ENCODE data around the gene CCDC174. TPM values are rescaled to one million over a fixed set of nuclear protein-coding genes. Genes with fewer than 3 reads are reported as not detected.

The CCDC174 gene
- total RNA-seq, 1 experiment from 2014 or later, result 8.4 TPM

DNA sequence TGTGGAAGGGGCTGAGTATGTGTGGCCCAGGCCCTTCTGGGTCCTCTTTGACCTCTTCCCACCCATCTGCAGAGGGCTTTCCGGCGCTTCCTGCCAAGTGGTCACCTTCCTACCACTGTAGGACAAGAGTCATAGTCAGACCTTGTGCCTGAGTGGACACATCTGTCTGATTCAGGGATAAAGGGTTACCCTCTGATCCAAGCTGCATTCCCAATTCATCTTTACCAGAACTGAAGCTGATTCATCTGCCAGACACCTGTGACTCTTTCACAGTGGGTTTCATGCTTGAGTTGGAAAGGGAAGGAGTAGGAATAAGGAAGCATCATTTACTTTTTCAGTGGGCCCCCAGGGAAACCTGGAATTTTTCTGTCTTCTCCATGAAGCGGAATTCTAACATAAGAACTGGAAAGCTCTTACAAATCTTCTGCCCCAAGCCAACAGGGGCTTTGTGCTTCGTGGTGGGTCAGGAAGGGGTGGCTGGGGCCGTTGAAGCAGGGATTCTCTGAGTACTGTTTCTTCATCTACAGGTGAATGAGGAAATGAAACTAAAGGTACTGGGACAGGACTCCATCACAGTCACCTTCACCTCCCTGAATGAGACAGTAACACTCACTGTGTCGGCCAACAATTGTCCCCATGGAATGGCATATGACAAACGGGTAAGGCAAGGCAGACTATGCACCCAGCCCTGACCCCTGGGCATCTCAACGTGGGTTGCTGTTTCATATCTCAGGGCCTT is 69.7 kb downstream of the CCDC174 start:
- no peaks in the 10 kb centered on the region; the same call in 1 of the 2 replicates for H3K27me3 ChIP-seq (ENCODE audit: control insufficient read depth, insufficient read depth, low read length)
- no peak for DNase-seq

More for the DNA sequence above, 69.7 kb downstream of the CCDC174 start:
- Histone ChIP-seq H3K36me3 (replicated peaks; ENCODE audit: control insufficient read depth, insufficient read depth, low read length) (no peaks in the 10 kb centered on the region), H3K4me3 (ENCODE audit: insufficient read depth, low read depth, low read length) (no peak overlapping the region)

Other genes with a start within 250 kb of the CCDC174 start
- 88.8 and 113 TPM in 2 replicates for gene SLC6A6, start 249.2 kb upstream of the CCDC174 start, total RNA-seq (2014; rRNA removed; shearing (Covaris generic))
- gene GRIP2, start 111.4 kb upstream of the CCDC174 start, total RNA-seq (2014; rRNA removed; shearing (Covaris generic)), result 2.2 and 2.9 TPM in 2 replicates
- gene C3orf20, start 23.4 kb downstream of the CCDC174 start, total RNA-seq (2014; rRNA removed; shearing (Covaris generic)), result 0.04 and 0.07 TPM in 2 replicates
- gene FGD5, start 167.2 kb downstream of the CCDC174 start, total RNA-seq (2014; rRNA removed; shearing (Covaris generic)), result 19.8 and 25.8 TPM in 2 replicates

All from H7 (cell line).